Peyer's patch (tissue), 4 donors: Measurements from ENCODE around the gene MAST4.

Source experiments
- POLR2A ChIP-seq, 2 donors: fragments of 450-650 bp; IDR thresholded peaks; one replicate each; pipeline ENCODE4 v1.5.1; 2017; ENCODE audit warnings: antibody characterized with exemption in 2 of 2, mild to moderate bottlenecking in 2 of 2, moderate library complexity in 2 of 2
- TF ChIP-seq, protein P1 (sequence below), 6 experiments: fragments of 450-650 bp in 4 of 6; fragments of 200-600 bp in 2 of 6; sonication (generic) in 1 of 6; IDR thresholded peaks; one replicate each; pipeline ENCODE4 v1.5.1; 2017 to 2019; ENCODE audit warnings: antibody characterized with exemption in 6 of 6, mild to moderate bottlenecking in 3 of 6, moderate library complexity in 1 of 6

DNA sequence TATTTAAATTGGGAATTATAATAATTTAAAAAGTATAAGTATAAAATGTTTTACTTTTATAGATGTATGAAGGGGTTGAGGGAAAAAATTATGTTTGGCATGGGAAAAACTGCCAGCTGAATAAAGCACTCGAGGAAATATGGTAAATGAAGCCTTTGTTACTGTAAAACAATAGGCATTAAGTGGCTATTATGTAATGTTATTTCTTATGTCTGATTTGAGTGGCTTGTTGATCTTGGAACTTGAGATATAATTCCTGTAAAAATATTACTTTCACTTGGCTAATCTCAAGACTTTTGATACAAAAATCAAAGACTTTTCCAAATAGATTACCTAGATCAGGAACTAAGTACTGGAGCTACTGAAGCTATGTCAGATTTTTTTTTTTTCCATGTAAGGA lies 417.5 kb downstream of the MAST4 start:
- TF ChIP-seq, protein P1, sequence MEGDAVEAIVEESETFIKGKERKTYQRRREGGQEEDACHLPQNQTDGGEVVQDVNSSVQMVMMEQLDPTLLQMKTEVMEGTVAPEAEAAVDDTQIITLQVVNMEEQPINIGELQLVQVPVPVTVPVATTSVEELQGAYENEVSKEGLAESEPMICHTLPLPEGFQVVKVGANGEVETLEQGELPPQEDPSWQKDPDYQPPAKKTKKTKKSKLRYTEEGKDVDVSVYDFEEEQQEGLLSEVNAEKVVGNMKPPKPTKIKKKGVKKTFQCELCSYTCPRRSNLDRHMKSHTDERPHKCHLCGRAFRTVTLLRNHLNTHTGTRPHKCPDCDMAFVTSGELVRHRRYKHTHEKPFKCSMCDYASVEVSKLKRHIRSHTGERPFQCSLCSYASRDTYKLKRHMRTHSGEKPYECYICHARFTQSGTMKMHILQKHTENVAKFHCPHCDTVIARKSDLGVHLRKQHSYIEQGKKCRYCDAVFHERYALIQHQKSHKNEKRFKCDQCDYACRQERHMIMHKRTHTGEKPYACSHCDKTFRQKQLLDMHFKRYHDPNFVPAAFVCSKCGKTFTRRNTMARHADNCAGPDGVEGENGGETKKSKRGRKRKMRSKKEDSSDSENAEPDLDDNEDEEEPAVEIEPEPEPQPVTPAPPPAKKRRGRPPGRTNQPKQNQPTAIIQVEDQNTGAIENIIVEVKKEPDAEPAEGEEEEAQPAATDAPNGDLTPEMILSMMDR (IDR thresholded peaks at IDR 0.05), result no peak
- TF ChIP-seq POLR2A (IDR thresholded peaks at IDR 0.05), result no peak
